Measurements from ENCODE around the gene LIMS3.
"Not testable (repeated sequence)": the region's sequence is repeated elsewhere in the genome, so short reads cannot be mapped to it uniquely, and the experiment has no call there.

LIMS3 gene, protein sequence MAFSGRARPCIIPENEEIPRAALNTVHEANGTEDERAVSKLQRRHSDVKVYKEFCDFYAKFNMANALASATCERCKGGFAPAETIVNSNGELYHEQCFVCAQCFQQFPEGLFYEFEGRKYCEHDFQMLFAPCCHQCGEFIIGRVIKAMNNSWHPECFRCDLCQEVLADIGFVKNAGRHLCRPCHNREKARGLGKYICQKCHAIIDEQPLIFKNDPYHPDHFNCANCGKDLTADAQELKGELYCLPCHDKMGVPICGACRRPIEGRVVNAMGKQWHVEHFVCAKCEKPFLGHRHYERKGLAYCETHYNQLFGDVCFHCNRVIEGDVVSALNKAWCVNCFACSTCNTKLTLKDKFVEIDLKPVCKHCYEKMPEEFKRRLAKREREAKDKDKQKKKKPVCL

DNA sequence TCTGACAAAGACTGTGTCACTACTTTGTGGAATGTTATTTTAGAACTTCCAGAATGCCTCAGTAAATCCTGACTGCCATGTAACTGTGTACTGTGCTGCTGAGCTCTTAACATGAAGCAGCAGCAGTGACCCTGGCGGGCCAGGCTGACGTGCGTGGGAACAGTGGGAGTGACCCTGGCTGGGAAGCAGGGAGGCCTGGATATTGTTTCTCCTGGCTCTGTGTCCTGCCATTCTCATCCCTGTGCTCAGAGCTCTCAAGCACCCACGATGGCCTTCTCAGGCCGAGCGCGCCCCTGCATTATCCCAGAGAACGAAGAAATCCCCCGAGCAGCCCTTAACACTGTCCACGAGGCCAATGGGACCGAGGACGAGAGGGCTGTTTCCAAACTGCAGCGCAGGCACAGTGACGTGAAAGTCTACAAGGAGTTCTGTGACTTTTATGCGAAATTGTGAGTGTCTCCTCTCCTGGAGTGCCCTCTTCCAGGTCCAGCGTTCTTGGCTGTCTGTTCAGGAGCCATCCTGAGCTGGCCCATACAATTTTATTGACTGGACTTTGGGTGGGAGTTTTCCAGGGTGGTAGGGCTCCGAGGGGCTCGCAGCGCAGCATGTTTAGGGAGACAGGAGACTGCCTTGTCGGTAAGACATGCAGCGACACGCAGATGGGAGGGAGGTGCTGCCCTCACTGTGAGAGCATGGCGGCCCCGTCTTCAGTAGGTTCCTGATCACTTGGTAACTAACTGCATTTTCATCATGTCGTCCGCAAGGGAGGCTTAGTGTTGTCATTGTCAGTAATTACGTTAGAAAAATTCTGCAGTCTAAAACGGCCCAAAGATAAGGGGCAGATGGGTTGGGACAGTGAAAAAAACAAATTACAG lies at the start of gene LIMS3:
TSS of gene LIMS3 (plus strand) at position 227 of the 875 bp plus-strand sequence. CDS start at position 268, 41 bp downstream.
- DNase-seq; H3K9me3 ChIP-seq; H3K36me3 ChIP-seq; H3K4me1 ChIP-seq; H3K27me3 ChIP-seq; H3K4me3 ChIP-seq; H3K27ac ChIP-seq; intact Hi-C loops (cut with DNase I; ENCODE audit: low total_unique reads): not testable (repeated sequence)

DNA sequence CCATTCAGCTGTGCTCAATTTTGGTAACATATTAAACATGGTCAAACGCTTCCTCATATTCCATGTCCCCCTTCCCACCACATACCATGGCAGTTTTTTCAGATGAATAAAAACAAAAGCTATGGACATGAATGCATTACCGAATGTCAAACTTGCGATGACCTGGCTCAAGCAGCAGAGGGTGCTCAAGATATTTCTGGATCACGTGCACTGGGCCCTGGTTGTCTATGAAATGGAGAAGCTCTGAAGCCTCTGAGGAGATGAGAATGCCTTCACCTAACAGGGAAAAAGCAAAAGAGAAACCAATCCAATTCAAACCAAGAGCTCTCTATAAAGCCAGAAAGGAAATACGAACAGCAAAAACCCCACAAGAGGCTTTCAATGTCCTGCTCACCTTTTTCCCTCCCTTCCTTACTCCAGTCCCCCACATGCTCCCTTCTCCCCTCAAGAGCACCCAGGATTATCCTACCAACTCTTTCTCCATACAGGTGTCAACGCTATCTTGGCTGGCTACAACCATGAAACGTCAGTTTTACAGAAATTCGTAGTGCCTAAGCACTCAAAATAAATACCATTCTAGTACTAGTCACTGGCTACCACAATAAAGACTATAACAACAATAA lies 27.2 kb upstream of the LIMS3 start:
- H3K36me3 ChIP-seq; H3K27ac ChIP-seq; H3K4me3 ChIP-seq; H3K4me1 ChIP-seq; H3K27me3 ChIP-seq; DNase-seq; H3K9me3 ChIP-seq; intact Hi-C loops (cut with DNase I; ENCODE audit: low total_unique reads): not testable (repeated sequence)

DNA sequence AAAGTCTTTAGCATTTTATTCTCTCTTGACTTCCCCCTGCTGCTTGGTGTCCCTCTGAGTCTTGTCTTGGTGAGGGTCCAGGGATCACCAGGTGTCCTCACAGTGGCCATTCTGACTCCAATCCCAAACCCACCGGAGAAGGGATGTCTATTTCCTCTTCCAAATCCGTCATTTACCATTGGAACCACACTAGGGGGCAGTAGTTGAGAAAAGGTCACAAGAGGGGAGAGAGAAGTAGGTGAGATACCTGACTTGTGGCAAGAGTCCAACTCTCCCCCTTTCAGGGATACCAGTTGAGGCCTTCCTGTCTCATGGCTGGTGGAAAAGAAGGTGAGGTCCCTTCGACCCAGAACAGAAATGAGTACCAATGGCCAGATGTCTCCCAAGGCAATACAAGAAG lies 21.9 kb upstream of the LIMS3 start:
- intact Hi-C loops (cut with DNase I; ENCODE audit: low total_unique reads); H3K27me3 ChIP-seq; H3K4me1 ChIP-seq; H3K9me3 ChIP-seq; H3K27ac ChIP-seq; H3K36me3 ChIP-seq; H3K4me3 ChIP-seq; DNase-seq: not testable (repeated sequence)

DNA sequence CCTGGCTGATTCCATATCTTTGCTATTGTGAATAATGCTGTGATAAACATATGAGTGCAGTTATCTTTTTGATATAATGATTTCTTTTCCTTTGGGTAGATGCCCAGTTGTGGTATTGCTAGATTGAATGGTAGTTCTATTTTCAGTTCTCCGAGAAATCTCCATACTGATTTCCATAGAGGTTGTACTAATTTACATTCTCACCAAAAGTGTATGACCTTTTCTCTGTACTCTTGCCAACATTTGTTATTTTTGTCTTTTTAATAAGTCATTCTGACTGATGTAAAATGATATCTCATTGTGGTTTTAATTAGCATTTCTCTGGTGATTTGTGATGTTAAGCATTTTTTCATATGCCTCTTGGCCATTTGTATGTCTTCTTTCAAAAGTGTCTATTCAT lies 16.4 kb upstream of the LIMS3 start:
- H3K27me3 ChIP-seq; H3K9me3 ChIP-seq; H3K27ac ChIP-seq; H3K36me3 ChIP-seq; intact Hi-C loops (cut with DNase I; ENCODE audit: low total_unique reads); H3K4me1 ChIP-seq; DNase-seq; H3K4me3 ChIP-seq: not testable (repeated sequence)

DNA sequence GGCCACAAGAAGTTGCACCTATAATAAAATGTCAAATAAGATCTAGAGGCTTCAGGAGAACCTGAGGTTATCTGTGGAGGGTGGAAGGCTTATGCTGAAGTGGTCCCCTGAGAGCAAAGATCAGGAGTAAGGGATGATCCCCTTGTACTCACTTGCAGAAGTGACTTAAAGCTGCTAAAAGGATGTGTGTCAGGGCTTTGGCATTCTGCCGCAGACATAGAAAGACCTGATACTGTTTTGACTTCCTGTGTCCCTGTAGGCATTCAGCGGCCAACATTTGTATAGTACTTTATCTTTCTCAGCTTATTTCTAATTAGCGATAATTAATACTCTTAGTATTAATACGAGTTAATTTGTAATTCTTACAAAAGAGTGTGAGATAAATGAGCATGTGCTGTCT lies 10.1 kb upstream of the LIMS3 start:
- DNase-seq; intact Hi-C loops (cut with DNase I; ENCODE audit: low total_unique reads); H3K27me3 ChIP-seq; H3K4me1 ChIP-seq; H3K9me3 ChIP-seq; H3K27ac ChIP-seq; H3K4me3 ChIP-seq; H3K36me3 ChIP-seq: not testable (repeated sequence)

DNA sequence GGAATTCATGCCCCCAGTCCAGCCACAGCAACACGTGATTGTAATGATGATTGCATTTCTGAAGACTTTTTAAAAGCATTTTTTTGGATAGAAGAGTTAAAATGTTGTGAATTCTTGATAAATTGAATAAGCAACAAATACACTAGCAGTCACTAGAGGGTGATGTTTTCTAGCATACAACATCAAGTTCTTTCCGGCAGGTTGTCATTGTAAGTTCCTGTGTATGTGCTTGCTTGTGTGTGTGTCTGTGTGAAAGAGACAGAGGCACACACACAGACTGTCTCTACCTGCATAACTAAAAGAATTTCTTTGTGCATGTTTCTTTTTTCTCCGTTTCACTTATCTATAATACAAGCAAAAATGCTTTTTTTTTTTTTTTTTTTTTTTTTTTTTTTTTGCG lies 8.6 kb upstream of the LIMS3 start:
- H3K36me3 ChIP-seq; H3K27me3 ChIP-seq; H3K4me1 ChIP-seq; DNase-seq; H3K4me3 ChIP-seq; H3K9me3 ChIP-seq; intact Hi-C loops (cut with DNase I; ENCODE audit: low total_unique reads); H3K27ac ChIP-seq: not testable (repeated sequence)

DNA sequence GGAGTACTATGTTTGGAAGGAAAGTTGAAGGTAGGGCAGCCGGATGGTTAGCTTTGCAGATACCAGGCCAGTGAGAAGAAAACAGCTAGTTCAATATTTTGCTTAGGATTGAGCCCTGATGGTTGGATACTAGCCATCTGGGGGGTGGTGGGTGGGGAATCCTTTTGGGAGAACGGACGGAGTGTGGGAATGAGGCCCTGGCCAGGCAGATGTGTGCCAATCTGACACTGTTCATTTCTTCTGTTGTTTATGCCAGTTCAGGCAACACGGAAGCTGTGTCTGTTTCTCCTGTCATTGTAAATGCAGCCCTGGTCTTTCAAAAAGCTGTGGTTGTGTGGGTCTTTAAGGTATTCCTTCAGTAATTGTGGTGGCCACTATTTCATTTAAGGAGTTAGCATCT lies 7.5 kb upstream of the LIMS3 start:
- intact Hi-C loops (cut with DNase I; ENCODE audit: low total_unique reads); H3K4me3 ChIP-seq; H3K27me3 ChIP-seq; H3K27ac ChIP-seq; H3K4me1 ChIP-seq; DNase-seq; H3K9me3 ChIP-seq; H3K36me3 ChIP-seq: not testable (repeated sequence)

DNA sequence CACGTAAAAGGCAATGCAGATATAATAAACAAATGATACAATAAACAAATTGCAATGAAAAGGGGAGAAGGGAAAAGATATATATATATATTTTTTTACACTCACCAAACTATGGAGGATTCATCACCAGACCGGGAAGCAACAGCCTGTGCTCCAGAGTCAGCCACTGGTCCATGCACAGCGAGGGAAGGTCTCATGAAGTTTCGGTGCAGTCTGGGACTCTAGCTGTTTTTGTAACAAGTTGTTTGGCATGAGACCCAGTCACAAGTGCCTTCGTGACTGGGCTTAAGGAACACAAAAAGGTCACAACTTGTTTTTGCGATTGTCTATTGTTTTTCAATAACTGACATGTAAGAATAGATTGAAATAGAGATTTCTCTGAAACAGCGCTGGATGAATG lies 4.8 kb upstream of the LIMS3 start:
- DNase-seq; H3K27ac ChIP-seq; H3K4me3 ChIP-seq; H3K27me3 ChIP-seq; H3K4me1 ChIP-seq; H3K36me3 ChIP-seq; H3K9me3 ChIP-seq; intact Hi-C loops (cut with DNase I; ENCODE audit: low total_unique reads): not testable (repeated sequence)

DNA sequence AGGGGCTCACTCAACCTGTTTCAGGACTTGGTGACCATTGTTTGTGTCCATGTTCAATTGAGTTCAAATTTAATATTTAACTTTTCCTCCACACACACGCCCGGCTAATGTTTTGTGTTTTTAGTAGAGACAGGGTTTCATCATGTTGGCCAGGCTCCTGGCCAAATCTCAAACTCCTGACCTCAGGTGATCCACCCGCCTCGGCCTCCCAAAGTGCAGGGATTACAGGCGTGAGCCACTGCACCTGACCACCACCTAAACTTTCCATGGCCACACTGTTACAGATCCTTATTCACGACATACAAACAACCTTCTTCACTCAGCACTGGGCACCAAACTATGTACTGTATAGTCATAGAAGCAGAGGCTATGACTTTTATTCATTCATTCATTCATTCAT lies 4.3 kb upstream of the LIMS3 start:
- DNase-seq; H3K27ac ChIP-seq; intact Hi-C loops (cut with DNase I; ENCODE audit: low total_unique reads); H3K4me1 ChIP-seq; H3K4me3 ChIP-seq; H3K36me3 ChIP-seq; H3K9me3 ChIP-seq; H3K27me3 ChIP-seq: not testable (repeated sequence)

DNA sequence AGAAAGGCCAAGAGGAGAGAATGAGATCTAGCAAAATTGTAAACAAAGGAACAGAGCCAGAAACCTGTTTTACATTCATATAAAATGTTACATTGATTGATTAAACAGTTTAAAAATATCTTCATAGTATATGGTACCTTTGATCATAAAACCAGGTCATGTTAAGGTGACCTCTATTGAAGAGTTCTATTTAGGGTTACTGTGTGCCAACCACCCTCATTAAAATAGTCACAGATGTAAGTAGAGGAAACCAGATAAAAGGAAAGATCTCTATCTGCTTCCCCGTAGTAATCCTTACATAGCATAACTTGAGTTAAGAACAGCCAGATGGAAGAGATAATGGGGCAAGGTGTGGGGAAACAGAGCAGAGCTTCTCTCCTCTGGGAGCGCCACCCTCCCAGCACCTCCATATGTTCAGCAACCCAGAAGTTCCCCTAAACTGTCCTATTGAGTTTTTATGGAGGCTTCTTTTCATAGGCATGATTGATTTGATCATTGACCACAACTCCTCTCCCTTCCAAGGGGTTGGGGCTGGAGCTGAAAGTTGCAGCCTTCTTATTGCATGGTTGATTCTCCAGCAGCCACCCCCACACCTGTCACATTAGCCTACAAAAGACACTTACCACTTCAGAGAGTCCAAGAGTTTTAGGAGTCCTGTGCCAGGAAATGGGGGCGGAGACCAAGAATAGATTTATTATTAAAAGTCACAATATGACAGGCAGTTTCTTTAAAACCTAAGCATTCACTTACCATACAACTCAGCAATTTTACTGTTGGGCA lies 3.2 kb upstream of the LIMS3 start:
- H3K4me1 ChIP-seq; H3K27me3 ChIP-seq; DNase-seq; H3K27ac ChIP-seq; H3K9me3 ChIP-seq; H3K36me3 ChIP-seq; H3K4me3 ChIP-seq; intact Hi-C loops (cut with DNase I; ENCODE audit: low total_unique reads): not testable (repeated sequence)

DNA sequence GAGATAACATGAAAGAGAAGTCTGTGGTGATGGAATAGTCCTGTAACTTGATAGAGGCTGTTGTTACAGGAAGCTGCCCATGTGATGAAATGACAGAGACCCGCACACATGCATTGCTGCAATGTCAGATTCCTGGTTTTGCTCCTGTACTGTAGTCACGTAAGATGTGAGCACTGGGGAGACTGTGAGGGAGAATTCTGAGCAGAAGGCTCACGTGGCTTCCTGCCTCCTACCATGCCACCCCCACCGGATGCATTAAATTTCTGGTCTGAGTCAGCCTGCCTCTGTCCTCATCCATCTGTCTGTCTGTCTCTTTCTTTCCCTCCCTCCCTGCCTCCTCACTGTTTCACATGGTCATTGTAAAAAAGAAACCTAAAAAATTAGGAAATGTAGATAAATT lies 2.3 kb upstream of the LIMS3 start:
- H3K27ac ChIP-seq; DNase-seq; H3K4me1 ChIP-seq; intact Hi-C loops (cut with DNase I; ENCODE audit: low total_unique reads); H3K27me3 ChIP-seq; H3K36me3 ChIP-seq; H3K9me3 ChIP-seq; H3K4me3 ChIP-seq: not testable (repeated sequence)

DNA sequence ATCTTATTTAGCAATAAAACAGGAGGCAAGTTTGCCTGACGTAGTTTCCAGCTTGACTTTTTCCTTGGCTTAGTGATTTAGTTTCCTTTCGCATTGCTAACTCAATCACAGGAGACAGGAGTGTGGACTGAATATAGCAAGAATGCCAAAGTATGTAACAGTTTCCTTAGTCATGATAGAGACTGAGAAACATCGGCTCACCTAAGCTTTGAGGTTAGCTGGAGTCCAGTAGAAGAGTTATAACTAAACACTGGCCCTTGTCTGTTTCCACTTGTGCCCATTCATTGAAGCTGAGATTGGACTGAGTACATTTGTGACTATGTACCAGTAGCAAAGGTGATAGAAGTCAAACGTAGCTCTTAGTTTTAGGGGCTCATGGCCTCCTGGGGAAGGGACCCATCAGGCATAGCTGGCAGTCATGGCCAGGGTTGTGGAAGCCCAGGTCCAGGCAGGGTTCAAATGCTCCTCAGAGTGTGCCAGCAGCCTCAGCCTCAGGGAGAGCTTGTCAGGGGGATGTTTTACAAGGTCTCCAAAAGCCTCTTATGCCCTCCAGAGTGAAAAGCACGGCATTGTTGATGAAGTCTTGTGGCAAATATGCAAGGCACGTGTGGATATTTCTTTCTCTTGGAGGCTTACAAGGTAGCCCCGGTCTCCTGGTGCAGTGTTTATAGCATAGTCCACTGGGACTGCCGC lies 573 bp upstream of the LIMS3 start:
- H3K4me1 ChIP-seq; H3K4me3 ChIP-seq; H3K9me3 ChIP-seq; H3K27ac ChIP-seq; H3K36me3 ChIP-seq; intact Hi-C loops (cut with DNase I; ENCODE audit: low total_unique reads); DNase-seq; H3K27me3 ChIP-seq: not testable (repeated sequence)

DNA sequence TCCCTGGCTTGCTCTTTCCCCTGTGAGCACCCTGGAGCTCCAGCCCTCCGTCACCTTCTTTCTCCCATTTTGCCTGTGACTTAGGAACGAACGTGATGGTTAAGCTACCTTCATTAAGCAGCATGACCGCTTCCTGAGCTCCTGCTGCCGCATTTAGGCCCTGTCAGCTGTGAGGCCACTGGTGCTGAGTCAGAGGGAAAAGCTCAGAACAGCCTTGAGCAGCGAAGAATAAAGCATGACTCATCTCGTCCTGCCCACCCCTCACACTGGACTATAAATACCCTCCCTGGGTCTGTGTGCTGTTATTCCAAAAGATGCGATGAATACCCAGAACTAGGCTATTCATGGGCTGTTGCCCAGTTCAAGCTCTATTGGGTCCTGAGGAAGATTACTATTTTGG lies 7.3 kb downstream of the LIMS3 start:
- intact Hi-C loops (cut with DNase I; ENCODE audit: low total_unique reads) = not testable (repeated sequence)

More for the DNA sequence above, 7.3 kb downstream of the LIMS3 start:
- not testable (repeated sequence) for H3K36me3 ChIP-seq, H3K9me3 ChIP-seq, H3K4me3 ChIP-seq, H3K27ac ChIP-seq, H3K4me1 ChIP-seq, H3K27me3 ChIP-seq, DNase-seq

Data from tibial artery (tissue), 4 donors.